Tibial artery (tissue), 4 donors: ENCODE results near the gene LCN2.

Experiments used
- DNase-seq, 2 donors: peaks; one replicate each; pipeline ENCODE4 v3.0.0-alpha.2; 2019
- H3K27ac ChIP-seq, 2 donors: fragments of 200-600 bp; sonication (generic) in 1 of 2; 1 replicate in 1 of 2; 2 replicates in 1 of 2; pipeline ENCODE4 v1.5.1; 2018 to 2019; ENCODE audit warnings: mild to moderate bottlenecking in 1 of 2
- H3K27me3 ChIP-seq, 2 donors: fragments of 200-600 bp; sonication (generic) in 1 of 2; one replicate each; pipeline versions ENCODE4 v1.5.1 to v1.6.0; 2016 to 2019
- H3K36me3 ChIP-seq, 3 donors: fragments of 200-600 bp; sonication (generic) in 2 of 3; one replicate each; pipeline ENCODE4 v1.5.1; 2016 to 2019; ENCODE audit warnings: mild to moderate bottlenecking in 2 of 3
- H3K4me1 ChIP-seq, 4 donors: fragments of 200-600 bp; sonication (generic) in 2 of 4; 1 replicate in 3 of 4; 2 replicates in 1 of 4; pipeline ENCODE4 v1.5.1; 2016 to 2019
- H3K4me3 ChIP-seq, 2 donors: fragments of 200-600 bp; sonication (generic) in 1 of 2; 1 replicate in 1 of 2; 2 replicates in 1 of 2; pipeline ENCODE4 v1.5.1; 2018 to 2019; ENCODE audit warnings: mild to moderate bottlenecking in 2 of 2
- H3K9me3 ChIP-seq, 3 donors: fragments of 200-600 bp; sonication (generic) in 1 of 3; one replicate each; pipeline ENCODE4 v1.5.1; 2016 to 2019
- CTCF ChIP-seq, 2 experiments: fragments of 200-600 bp in 1 of 2; fragments of 450-650 bp in 1 of 2; IDR thresholded peaks; one replicate each; pipeline ENCODE4 v1.5.1; 2017 to 2019; ENCODE audit warnings: antibody characterized with exemption in 2 of 2, mild to moderate bottlenecking in 1 of 2, moderate library complexity in 1 of 2
- intact Hi-C: fragments of 100-400 bp; cut with DNase I; formaldehyde crosslinking; loops from one replicate; pipeline ENCODE4 v1.15.0; 2023; ENCODE audit warnings: low total_unique reads

Gene LCN2

DNA sequence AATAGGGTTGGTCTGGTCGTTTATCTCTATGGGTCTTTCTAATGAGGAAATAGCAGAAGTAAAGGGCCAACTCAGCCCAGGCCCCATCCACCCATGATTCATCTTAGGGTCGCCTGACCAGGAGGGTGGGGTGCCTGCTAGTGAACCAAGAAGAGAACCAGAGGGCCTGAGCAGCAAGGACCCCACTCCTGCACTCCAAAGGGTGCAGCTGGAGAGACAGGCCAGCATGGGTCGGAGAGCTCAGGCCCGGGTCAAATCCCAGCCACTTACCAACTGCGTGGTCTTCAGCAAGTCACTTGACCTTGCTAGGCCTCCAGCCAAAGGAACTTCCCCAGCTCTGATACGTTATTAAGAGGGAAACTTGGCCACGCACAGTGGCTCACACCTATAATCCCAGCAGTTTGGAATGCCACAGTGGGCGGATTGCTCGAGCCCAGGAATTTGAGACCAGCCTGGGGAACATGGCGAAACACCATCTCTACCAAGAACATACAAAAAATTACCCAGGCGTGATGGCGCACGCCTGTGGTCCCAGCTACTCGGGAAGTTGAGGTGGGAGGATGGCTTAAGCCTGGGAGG lies 15.1 kb downstream of the LCN2 start:
- intact Hi-C loops = no loop called here
- Histone ChIP-seq H3K4me1 (peaks cover 0 to 33% (median 21%) of the 10 kb centered on the region in 4 donors), H3K27ac (no peak overlapping the region), H3K27me3 (no peaks in the 10 kb centered on the region), H3K36me3 (peaks cover 39 to 72% (median 63%) of the 10 kb centered on the region in 3 donors), H3K4me3 (no peak overlapping the region), H3K9me3 (no peaks in the 10 kb centered on the region)
- TF ChIP-seq CTCF (IDR thresholded peaks at IDR 0.05) = no peak
- DNase-seq = no peak

DNA sequence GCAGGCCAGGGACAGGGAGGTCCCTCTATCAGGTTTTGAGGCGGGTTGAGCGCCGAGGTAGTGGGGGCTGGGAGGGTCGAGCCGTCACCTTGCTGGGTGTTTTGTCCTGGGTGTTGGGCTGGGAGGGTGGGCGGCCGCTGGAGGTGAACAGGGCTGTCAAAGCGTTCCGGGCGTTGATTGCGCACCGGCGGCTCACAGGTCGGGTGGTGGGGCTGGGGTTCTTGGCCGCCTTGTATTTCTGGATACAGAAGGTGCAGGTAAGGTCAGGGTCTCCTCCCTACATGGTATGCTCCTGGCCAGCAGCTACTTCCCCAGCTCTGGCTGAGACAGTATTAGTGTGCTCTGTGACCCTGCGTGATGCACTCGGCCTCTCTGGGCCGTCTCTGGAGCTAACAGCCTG lies 16.9 kb downstream of the LCN2 start:
- Histone ChIP-seq H3K4me3 (no peak overlapping the region), H3K27me3 (no peaks in the 10 kb centered on the region), H3K36me3 (peaks cover 48 to 90% (median 80%) of the 10 kb centered on the region in 3 donors), H3K27ac (no peak overlapping the region), H3K9me3 (no peaks in the 10 kb centered on the region), H3K4me1 (peaks cover 0 to 20% (median 13%) of the 10 kb centered on the region in 4 donors)
- intact Hi-C loops = no loop called here
- TF ChIP-seq CTCF (IDR thresholded peaks at IDR 0.05) = no peak
- no peak for DNase-seq

DNA sequence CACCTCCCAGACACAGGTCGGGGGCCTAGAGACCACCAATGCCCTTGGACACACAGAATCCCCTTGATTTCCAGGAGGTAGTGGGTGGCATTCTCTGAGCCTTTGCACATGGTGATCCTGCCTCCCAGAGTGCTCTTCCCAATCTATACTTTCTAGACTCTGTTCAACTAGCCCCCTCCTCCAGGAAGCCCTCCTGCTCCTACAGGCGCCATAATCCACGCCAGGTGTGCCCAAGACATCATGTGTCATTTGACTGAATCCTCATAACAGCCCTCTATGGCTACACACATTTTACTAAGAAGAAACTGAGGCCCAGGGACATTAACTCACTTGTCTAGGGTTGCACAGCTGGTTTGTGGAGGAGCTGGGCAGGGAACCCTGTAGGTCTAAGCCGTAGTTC lies 18.0 kb downstream of the LCN2 start:
- TF ChIP-seq CTCF (IDR thresholded peaks at IDR 0.05) = no peak
- intact Hi-C loops = no loop called here
- H3K27ac ChIP-seq = no peak overlapping the region
- H3K4me3 ChIP-seq = no peak overlapping the region
- peaks cover 0 to 9% (median 5%) of the 10 kb centered on the region in 4 donors for H3K4me1 ChIP-seq
- no peak for DNase-seq
- H3K27me3 ChIP-seq = no peaks in the 10 kb centered on the region
- peaks cover 48 to 92% (median 82%) of the 10 kb centered on the region in 3 donors for H3K36me3 ChIP-seq
- H3K9me3 ChIP-seq = no peaks in the 10 kb centered on the region

GRCh38 chr9:128168731-128169308 lies 19.6 kb downstream of the LCN2 start:
- Histone ChIP-seq H3K4me1 (no peaks in the 10 kb centered on the region), H3K36me3 (peaks cover 44 to 90% (median 72%) of the 10 kb centered on the region in 3 donors), H3K9me3 (no peaks in the 10 kb centered on the region), H3K4me3 (no peak overlapping the region), H3K27ac (no peak overlapping the region), H3K27me3 (no peaks in the 10 kb centered on the region)
- no peak for DNase-seq
- intact Hi-C loops = no loop called here
- TF ChIP-seq CTCF (IDR thresholded peaks at IDR 0.05) = no peak

GRCh38 chr9:128169492-128169891 lies 20.2 kb downstream of the LCN2 start:
- Histone ChIP-seq H3K9me3 (no peaks in the 10 kb centered on the region), H3K4me1 (no peaks in the 10 kb centered on the region), H3K27ac (no peak overlapping the region), H3K4me3 (no peak overlapping the region), H3K27me3 (no peaks in the 10 kb centered on the region), H3K36me3 (peaks cover 38 to 90% (median 72%) of the 10 kb centered on the region in 3 donors)
- intact Hi-C loops = no loop called here
- no peak for TF ChIP-seq CTCF (IDR thresholded peaks at IDR 0.05)
- no peak for DNase-seq
